Astrocyte (in vitro differentiated cells and primary cell): ENCODE data around the gene NDUFC1. TPM values are rescaled to one million over a fixed set of nuclear protein-coding genes. Genes with fewer than 3 reads are reported as not detected.
A peak's percentile ranks its signal among the peaks of the same experiment; 100 is the strongest.

ENCODE experiments used
- DNase-seq: peaks from one replicate; pipeline ENCODE4 v3.0.0-alpha.2; 2010; ENCODE audit warnings: low read depth
- FAIRE-seq: peaks from 2 replicates; lab custom pipeline; 2011; peaks lifted over from hg19 to GRCh38; lab: Jason Lieb, UNC
- H2AFZ ChIP-seq: 2 replicates; pipeline ENCODE4 v1.6.0; 2012; ENCODE audit warnings: low read depth, low read length, inconsistent platforms
- H3K27ac ChIP-seq: 2 replicates; pipeline ENCODE4 v1.5.1; 2011; ENCODE audit warnings: low read depth, low read length, inconsistent platforms
- H3K27me3 ChIP-seq: 2 replicates; pipeline ENCODE4 v1.6.0; 2011; ENCODE audit warnings: low read length, inconsistent platforms; ENCODE audit not compliant: insufficient read depth
- H3K36me3 ChIP-seq: 2 replicates; pipeline ENCODE4 v1.5.1; 2011; ENCODE audit warnings: low read length, inconsistent platforms; ENCODE audit not compliant: insufficient read depth
- H3K4me1 ChIP-seq: 2 replicates; pipeline ENCODE4 v1.5.1; 2011; ENCODE audit warnings: low read length, inconsistent platforms; ENCODE audit not compliant: insufficient read depth
- H3K4me2 ChIP-seq: 2 replicates; pipeline ENCODE4 v1.6.0; 2012; ENCODE audit warnings: low read length, inconsistent platforms
- H3K4me3 ChIP-seq: 2 replicates; pipeline ENCODE4 v1.5.1; 2011; ENCODE audit warnings: low read depth, mild to moderate bottlenecking, low read length, inconsistent platforms; ENCODE audit not compliant: insufficient read depth
- H3K79me2 ChIP-seq: 2 replicates; pipeline ENCODE4 v1.6.0; 2012; ENCODE audit warnings: mild to moderate bottlenecking, low read length, inconsistent platforms; ENCODE audit not compliant: insufficient read depth
- H3K9ac ChIP-seq: 2 replicates; pipeline ENCODE4 v1.6.0; 2012; ENCODE audit warnings: mild to moderate bottlenecking, low read length, inconsistent platforms
- H3K9me3 ChIP-seq: 2 replicates; pipeline ENCODE4 v1.5.1; 2012; ENCODE audit warnings: low read depth, mild to moderate bottlenecking, low read length, inconsistent platforms; ENCODE audit not compliant: insufficient read depth
- H4K20me1 ChIP-seq: 2 replicates; pipeline ENCODE4 v1.6.0; 2012; ENCODE audit warnings: low read length, inconsistent platforms; ENCODE audit not compliant: insufficient read depth
- H3K27ac Mint-ChIP-seq: one replicate; pipeline ENCODE4 v1.8.0; 2021; ENCODE audit warnings: mild to moderate bottlenecking, mixed read lengths; ENCODE audit not compliant: unreplicated experiment
- H3K27me3 Mint-ChIP-seq: one replicate; pipeline ENCODE4 v1.8.0; 2021; ENCODE audit warnings: low read depth, mixed read lengths; ENCODE audit not compliant: unreplicated experiment
- H3K36me3 Mint-ChIP-seq: one replicate; pipeline ENCODE4 v1.8.0; 2021; ENCODE audit warnings: low read depth, mixed read lengths; ENCODE audit not compliant: unreplicated experiment
- H3K4me1 Mint-ChIP-seq: one replicate; pipeline ENCODE4 v1.8.0; 2021; ENCODE audit warnings: low read depth, mixed read lengths; ENCODE audit not compliant: unreplicated experiment
- H3K4me3 Mint-ChIP-seq: one replicate; pipeline ENCODE4 v1.8.0; 2021; ENCODE audit warnings: mild to moderate bottlenecking, moderate library complexity, mixed read lengths; ENCODE audit not compliant: unreplicated experiment
- H3K9me3 Mint-ChIP-seq: one replicate; pipeline ENCODE4 v1.8.0; 2021; ENCODE audit warnings: mild to moderate bottlenecking, mixed read lengths; ENCODE audit not compliant: unreplicated experiment
- CTCF ChIP-seq: IDR thresholded peaks from 2 replicates; pipeline ENCODE4 v1.5.1; 2011; ENCODE audit warnings: low read depth, mild to moderate bottlenecking, inconsistent platforms, low read length, moderate library complexity; ENCODE audit not compliant: insufficient read depth
- EZH2 ChIP-seq: IDR thresholded peaks from 2 replicates; pipeline ENCODE4 v1.6.1; 2012; ENCODE audit warnings: mild to moderate bottlenecking, low read length, inconsistent platforms; ENCODE audit not compliant: insufficient read depth
- total RNA-seq: library from RNA; stranded (reverse); gene quantifications from 2 replicates; pipeline ENCODE4 v1.2.1, GENCODE V29; 2021

NDUFC1 gene
- total RNA-seq, 1 donor from 2014 or later: 49.2 TPM

- Mint-ChIP-seq H3K27me3 (no peaks in the 10 kb centered on the region), H3K27ac (peak overlapping the region; percentile 9), H3K36me3 (no peaks in the 10 kb centered on the region), H3K4me1 (peaks cover 23% of the 10 kb centered on the region), H3K9me3 (no peaks in the 10 kb centered on the region), H3K4me3 (peak overlapping the region; percentile 30)
- no peaks in the 10 kb centered on the region for H3K27me3 ChIP-seq
- no peaks in the 10 kb centered on the region for H3K36me3 ChIP-seq
- peak overlapping the region; percentile 85 for H3K4me2 ChIP-seq
- H4K20me1 ChIP-seq: no peaks in the 10 kb centered on the region
- FAIRE-seq (peak; percentile 56), DNase-seq (peak; percentile 66)
- H2AFZ ChIP-seq: peak overlapping the region; percentile 63
- H3K79me2 ChIP-seq: no peaks in the 10 kb centered on the region
- H3K4me1 ChIP-seq: peaks cover 11% of the 10 kb centered on the region
- H3K4me3 ChIP-seq: peak overlapping the region; percentile 54
- no peaks in the 10 kb centered on the region for H3K9me3 ChIP-seq
- TF ChIP-seq CTCF: no peak
- no peak for TF ChIP-seq EZH2
- peak overlapping the region; percentile 43 for H3K9ac ChIP-seq
- no peak overlapping the region for H3K27ac ChIP-seq
Measured at GRCh38 chr4:139266583-139267257, 35.6 kb downstream of the NDUFC1 start.

- no peaks in the 10 kb centered on the region for H3K36me3 Mint-ChIP-seq
- peak overlapping the region; percentile 85 for H3K4me2 ChIP-seq
- H3K27ac ChIP-seq: no peak overlapping the region
- peak overlapping the region; percentile 54 for H3K4me3 ChIP-seq
- H3K4me1 Mint-ChIP-seq: peaks cover 23% of the 10 kb centered on the region
- TF ChIP-seq CTCF (no peak), EZH2 (no peak)
- H3K27me3 Mint-ChIP-seq: no peaks in the 10 kb centered on the region
- H3K27me3 ChIP-seq: no peaks in the 10 kb centered on the region
- DNase-seq: no peak
- H3K36me3 ChIP-seq: no peaks in the 10 kb centered on the region
- H3K79me2 ChIP-seq: no peaks in the 10 kb centered on the region
- peaks cover 11% of the 10 kb centered on the region for H3K4me1 ChIP-seq
- FAIRE-seq: no peak
- peak overlapping the region; percentile 63 for H2AFZ ChIP-seq
- peak overlapping the region; percentile 43 for H3K9ac ChIP-seq
- no peaks in the 10 kb centered on the region for H4K20me1 ChIP-seq
- H3K4me3 Mint-ChIP-seq: peak overlapping the region; percentile 30
- no peaks in the 10 kb centered on the region for H3K9me3 ChIP-seq
- peak overlapping the region; percentile 9 for H3K27ac Mint-ChIP-seq
- no peaks in the 10 kb centered on the region for H3K9me3 Mint-ChIP-seq
Measured at GRCh38 chr4:139266208-139266582, 36.1 kb downstream of the NDUFC1 start.

- no peaks in the 10 kb centered on the region for H3K9me3 Mint-ChIP-seq
- no peaks in the 10 kb centered on the region for H3K27me3 Mint-ChIP-seq
- no peaks in the 10 kb centered on the region for H4K20me1 ChIP-seq
- no peak overlapping the region for H3K4me3 ChIP-seq
- FAIRE-seq (no peak), DNase-seq (no peak)
- H3K79me2 ChIP-seq: no peaks in the 10 kb centered on the region
- H3K9ac ChIP-seq: no peak overlapping the region
- TF ChIP-seq CTCF (no peak), EZH2 (no peak)
- H3K36me3 ChIP-seq: no peaks in the 10 kb centered on the region
- H3K36me3 Mint-ChIP-seq: no peaks in the 10 kb centered on the region
- H3K4me2 ChIP-seq: no peak overlapping the region
- no peak overlapping the region for H3K4me3 Mint-ChIP-seq
- H3K4me1 ChIP-seq: peaks cover 11% of the 10 kb centered on the region
- H3K27ac Mint-ChIP-seq: peak overlapping the region; percentile 51
- H3K9me3 ChIP-seq: no peaks in the 10 kb centered on the region
- no peak overlapping the region for H3K27ac ChIP-seq
- peaks cover 23% of the 10 kb centered on the region for H3K4me1 Mint-ChIP-seq
- H2AFZ ChIP-seq: no peak overlapping the region
- H3K27me3 ChIP-seq: no peaks in the 10 kb centered on the region
Measured at GRCh38 chr4:139265654-139266053, 36.6 kb downstream of the NDUFC1 start.
